GM12801 (cell line): ENCODE data around the gene CCDC157.

Source experiments
- TF ChIP-seq, protein P1 (sequence below): IDR thresholded peaks from one replicate; pipeline ENCODE4 v1.5.1; 2011; ENCODE audit warnings: control low read depth; ENCODE audit not compliant: insufficient read length; ENCODE audit errors: extremely low read depth

Gene CCDC157

DNA sequence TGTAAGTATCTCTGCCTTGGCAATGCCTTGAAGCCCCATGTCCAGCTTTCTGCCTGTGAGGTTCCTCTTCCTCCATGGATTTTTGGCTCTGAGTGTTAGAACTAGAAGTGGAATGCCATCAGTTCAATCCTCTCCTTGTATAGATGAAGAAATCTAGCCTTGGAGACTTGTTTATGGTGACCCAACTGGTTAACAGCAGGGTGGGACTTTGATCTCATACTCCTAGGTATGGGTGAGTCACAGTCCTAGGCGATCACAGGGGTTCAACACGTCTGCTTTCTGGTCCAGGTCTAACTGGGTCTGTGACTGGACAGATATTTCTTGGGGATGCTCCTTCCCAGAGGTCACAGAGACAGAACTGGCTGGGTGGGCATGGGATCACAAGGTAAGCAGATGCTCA is 59.6 kb downstream of the CCDC157 start:
- TF ChIP-seq, protein P1, sequence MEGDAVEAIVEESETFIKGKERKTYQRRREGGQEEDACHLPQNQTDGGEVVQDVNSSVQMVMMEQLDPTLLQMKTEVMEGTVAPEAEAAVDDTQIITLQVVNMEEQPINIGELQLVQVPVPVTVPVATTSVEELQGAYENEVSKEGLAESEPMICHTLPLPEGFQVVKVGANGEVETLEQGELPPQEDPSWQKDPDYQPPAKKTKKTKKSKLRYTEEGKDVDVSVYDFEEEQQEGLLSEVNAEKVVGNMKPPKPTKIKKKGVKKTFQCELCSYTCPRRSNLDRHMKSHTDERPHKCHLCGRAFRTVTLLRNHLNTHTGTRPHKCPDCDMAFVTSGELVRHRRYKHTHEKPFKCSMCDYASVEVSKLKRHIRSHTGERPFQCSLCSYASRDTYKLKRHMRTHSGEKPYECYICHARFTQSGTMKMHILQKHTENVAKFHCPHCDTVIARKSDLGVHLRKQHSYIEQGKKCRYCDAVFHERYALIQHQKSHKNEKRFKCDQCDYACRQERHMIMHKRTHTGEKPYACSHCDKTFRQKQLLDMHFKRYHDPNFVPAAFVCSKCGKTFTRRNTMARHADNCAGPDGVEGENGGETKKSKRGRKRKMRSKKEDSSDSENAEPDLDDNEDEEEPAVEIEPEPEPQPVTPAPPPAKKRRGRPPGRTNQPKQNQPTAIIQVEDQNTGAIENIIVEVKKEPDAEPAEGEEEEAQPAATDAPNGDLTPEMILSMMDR = no peak

GRCh38 chr22:30416837-30417236 is 60.0 kb downstream of the CCDC157 start:
- TF ChIP-seq, protein P1 = no peak

GRCh38 chr22:30420347-30421125 is 63.7 kb downstream of the CCDC157 start:
- TF ChIP-seq, protein P1 = no peak

- TF ChIP-seq, protein P1 = no peak
These were observed 65.1 kb downstream of the CCDC157 start for GRCh38 chr22:30421695-30422480.

DNA sequence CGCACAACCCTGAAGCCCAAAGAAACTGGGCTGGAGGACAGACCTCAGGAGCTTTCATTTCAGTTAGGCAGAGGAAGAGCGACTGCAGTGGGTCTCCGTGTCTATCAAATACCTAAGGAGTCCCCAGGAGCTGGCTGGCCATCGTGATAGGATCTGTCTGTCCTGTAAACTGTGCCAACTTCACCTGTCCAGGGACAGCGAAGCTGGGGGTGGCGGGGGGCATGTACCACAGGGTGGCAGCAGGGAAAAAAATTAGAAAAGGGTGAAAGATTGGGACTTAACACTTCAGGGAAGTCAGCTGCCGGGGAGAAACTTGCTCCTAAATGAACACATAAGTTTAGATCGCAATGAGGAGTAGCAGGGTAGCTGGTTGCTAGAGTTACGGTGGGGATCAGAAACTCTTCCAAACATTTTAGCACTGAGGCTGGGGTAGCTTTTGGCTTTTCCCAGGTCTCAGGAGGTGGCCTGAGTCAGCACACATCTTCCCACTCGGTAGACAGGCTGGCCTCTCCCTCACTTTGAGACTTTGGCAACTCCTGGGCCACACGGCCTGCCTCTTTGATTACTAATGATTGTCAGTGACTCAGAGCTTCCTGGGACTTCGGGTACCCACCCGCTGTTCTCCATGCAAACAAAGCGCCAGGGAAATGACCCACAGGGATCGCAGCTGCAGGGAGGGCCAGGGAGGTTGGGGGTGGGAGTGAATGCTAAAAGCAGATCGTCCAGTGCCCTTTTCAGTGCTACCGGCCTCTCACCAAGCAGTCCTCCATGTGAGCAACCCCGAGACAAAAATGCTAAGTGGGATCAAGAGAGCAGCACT is 65.9 kb downstream of the CCDC157 start:
- TF ChIP-seq, protein P1 = no peak

GRCh38 chr22:30423301-30423958 is 66.6 kb downstream of the CCDC157 start:
- TF ChIP-seq, protein P1 = no peak

DNA sequence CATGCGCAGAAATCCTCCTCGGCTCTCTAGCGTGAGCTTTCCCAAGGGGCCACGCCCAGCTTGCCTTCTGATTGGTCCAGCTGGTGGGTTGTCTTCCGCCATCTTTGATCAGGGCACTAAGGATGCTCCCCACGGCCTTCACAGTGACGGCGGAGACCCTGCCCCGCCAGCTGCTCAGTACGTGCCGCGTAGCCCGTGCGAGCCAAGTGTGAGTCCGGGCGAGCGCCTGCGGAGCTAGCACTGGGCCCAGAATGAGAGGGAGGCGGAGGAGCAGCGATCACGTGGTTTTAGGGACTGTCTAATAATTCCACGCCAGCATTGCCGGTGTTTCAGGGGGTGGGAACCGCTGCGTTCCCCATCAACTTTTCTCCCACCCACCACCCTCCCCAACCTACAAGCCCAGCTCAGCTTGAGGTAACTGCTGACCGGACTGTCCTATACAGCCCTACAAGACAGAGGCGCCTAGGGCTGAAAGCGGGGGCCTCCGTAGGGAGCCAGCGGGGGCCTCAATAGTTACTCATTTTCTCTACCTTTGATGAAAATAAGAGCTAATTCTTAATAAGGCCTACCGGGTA is 67.2 kb downstream of the CCDC157 start:
- TF ChIP-seq, protein P1 = no peak
